Testis (tissue), 3 donors: Measurements from ENCODE around the gene RUSF1. TPM values are rescaled to one million over a fixed set of nuclear protein-coding genes. Genes with fewer than 3 reads are reported as not detected.
"Not testable (repeated sequence)": the region's sequence is repeated elsewhere in the genome, so short reads cannot be mapped to it uniquely, and the experiment has no call there.

Experiments
- DNase-seq: peaks from one replicate; pipeline ENCODE4 v3.0.0-alpha.2; 2019
- H3K27ac ChIP-seq, 2 donors: fragments of 200-600 bp; sonication (generic); one replicate each; pipeline ENCODE4 v1.5.1; 2019
- H3K27me3 ChIP-seq: fragments of 200-600 bp; sonication (generic); one replicate; pipeline ENCODE4 v1.5.1; 2019
- H3K36me3 ChIP-seq: fragments of 200-600 bp; sonication (generic); one replicate; pipeline ENCODE4 v1.5.1; 2017; ENCODE audit warnings: low read depth; ENCODE audit errors: missing control alignments
- H3K4me1 ChIP-seq: fragments of 200-600 bp; sonication (generic); one replicate; pipeline ENCODE4 v1.5.1; 2019
- H3K4me3 ChIP-seq, 2 donors: fragments of 200-600 bp; sonication (generic); one replicate each; pipeline ENCODE4 v1.5.1; 2017 to 2019
- H3K9me3 ChIP-seq: fragments of 200-600 bp; sonication (generic); one replicate; pipeline ENCODE4 v1.5.1; 2017
- CTCF ChIP-seq, 3 experiments: fragments of 450-650 bp in 2 of 3; fragments of 200-600 bp in 1 of 3; sonication (generic) in 1 of 3; IDR thresholded peaks; one replicate each; pipeline ENCODE4 v1.5.1; 2016 to 2019; ENCODE audit warnings: antibody characterized with exemption in 3 of 3, mild to moderate bottlenecking in 2 of 3, moderate library complexity in 1 of 3
- POLR2A ChIP-seq: fragments of 450-650 bp; IDR thresholded peaks from one replicate; pipeline ENCODE4 v1.6.1; 2017; ENCODE audit warnings: antibody characterized with exemption, mild to moderate bottlenecking, moderate library complexity
- WGBS, 2 donors: methylation state at CpG; one replicate each; pipeline ENCODE4 v1.1.5; 2018; 5-methylcytosine and 5-hydroxymethylcytosine counted together
- intact Hi-C: fragments of 100-400 bp; cut with DNase I; formaldehyde crosslinking; loops from one replicate; pipeline ENCODE4 v1.15.1; 2023; ENCODE audit warnings: low total_unique reads
- polyA plus RNA-seq: library from polyadenylated mRNA; stranded (reverse); fragments of 350-450 nt; fragmentation: Illumina TruSeq; extraction: RNeasy Lipid Tissue Mini Kit (QIAGEN cat#74804); gene quantifications from one replicate; pipeline ENCODE4 v1.2.3, GENCODE V29; 2014; ENCODE audit warnings: low read depth, low replicate concordance; ENCODE audit not compliant: insufficient read depth
- total RNA-seq, 2 donors: library from RNA; depleted of rRNA; stranded (reverse); fragments of >200 nt; gene quantifications; one replicate each; pipeline ENCODE4 v1.2.3, GENCODE V29; 2016

Gene RUSF1
- total and polyA plus RNA-seq, 3 donors from 2014 or later: 75.8 to 124 (median 102) TPM

GRCh38 chr16:31486045-31486444 is 22.1 kb downstream of the RUSF1 start:
- TF ChIP-seq CTCF (IDR thresholded peaks at IDR 0.05) (no peak), POLR2A (no peak)
- intact Hi-C loops: no loop called here
- Histone ChIP-seq H3K4me1 (peaks cover 11% of the 10 kb centered on the region), H3K9me3 (no peaks in the 10 kb centered on the region), H3K27me3 (no peaks in the 10 kb centered on the region), H3K27ac (no peak overlapping the region), H3K36me3 (no peaks in the 10 kb centered on the region), H3K4me3 (no peak overlapping the region)
- 98 to 100% methylated on average over 5 of the region's 5 CpGs for WGBS, 2 donors
- no peak for DNase-seq

DNA sequence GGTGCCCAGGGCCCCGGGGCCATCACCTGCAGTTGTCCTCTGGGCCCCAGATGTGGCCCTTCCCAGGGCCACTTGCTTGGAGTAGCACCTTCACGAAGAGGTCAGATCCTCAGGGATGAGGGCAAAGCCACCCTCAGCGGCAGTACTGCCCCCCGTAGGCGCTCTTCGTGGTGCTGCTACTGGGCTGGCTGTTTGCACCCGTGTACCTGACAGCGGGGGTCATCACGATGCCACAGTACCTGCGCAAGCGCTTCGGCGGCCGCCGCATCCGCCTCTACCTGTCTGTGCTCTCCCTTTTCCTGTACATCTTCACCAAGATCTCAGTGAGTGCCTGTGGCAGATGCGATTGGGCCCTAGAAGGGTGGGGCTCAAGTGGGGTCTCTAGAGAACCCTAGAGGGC is 22.6 kb downstream of the RUSF1 start:
- Histone ChIP-seq H3K4me3 (no peak overlapping the region), H3K9me3 (no peaks in the 10 kb centered on the region), H3K4me1 (peaks cover 11% of the 10 kb centered on the region), H3K27ac (no peak overlapping the region), H3K27me3 (no peaks in the 10 kb centered on the region), H3K36me3 (no peaks in the 10 kb centered on the region)
- no peak for TF ChIP-seq CTCF (IDR thresholded peaks at IDR 0.05)
- no peak for TF ChIP-seq POLR2A
- intact Hi-C loops: no loop called here
- no peak for DNase-seq
- 94 to 95% methylated on average over 12 to 17 of the region's 17 CpGs for WGBS, 2 donors

GRCh38 chr16:31484491-31485171 is 23.6 kb downstream of the RUSF1 start:
- no peaks in the 10 kb centered on the region for H3K36me3 ChIP-seq
- intact Hi-C loops: no loop called here
- DNase-seq: no peak
- no peaks in the 10 kb centered on the region for H3K9me3 ChIP-seq
- TF ChIP-seq POLR2A (no peak), CTCF (IDR thresholded peaks at IDR 0.05) (no peak)
- no peak overlapping the region for H3K27ac ChIP-seq
- no peaks in the 10 kb centered on the region for H3K27me3 ChIP-seq
- WGBS, 2 donors: 47 to 54% methylated on average over 9 to 14 of the region's 14 CpGs
- H3K4me1 ChIP-seq: peaks cover 11% of the 10 kb centered on the region
- H3K4me3 ChIP-seq: no peak overlapping the region

GRCh38 chr16:31484048-31484447 is 24.1 kb downstream of the RUSF1 start:
- 69 to 90% methylated on average over 4 of the region's 4 CpGs for WGBS, 2 donors
- H3K27ac ChIP-seq, H3K9me3 ChIP-seq, H3K4me3 ChIP-seq, DNase-seq, H3K36me3 ChIP-seq, H3K27me3 ChIP-seq, intact Hi-C loops: not testable (repeated sequence)
- H3K4me1 ChIP-seq: peaks cover 11% of the 10 kb centered on the region

GRCh38 chr16:31483081-31483480 is 25.1 kb downstream of the RUSF1 start, which contains the start of gene SLC5A2:
SLC5A2 (plus strand) TSS chr16:31483123; CDS start chr16:31483137, 14 bp downstream.
- Histone ChIP-seq H3K4me1 (peaks cover 8% of the 10 kb centered on the region), H3K27me3 (no peaks in the 10 kb centered on the region), H3K36me3 (no peaks in the 10 kb centered on the region), H3K4me3 (no peak within 1 kb of the TSS), H3K9me3 (no peaks in the 10 kb centered on the region), H3K27ac (no peak within 1 kb of the TSS)
- WGBS, 2 donors: 91 to 93% methylated on average over 4 of the region's 4 CpGs
- TF ChIP-seq POLR2A (no peak), CTCF (IDR thresholded peaks at IDR 0.05) (no peak)
- intact Hi-C loops: no loop called here
- DNase-seq: no peak
